Immature natural killer cell (primary cell): ENCODE results near the gene EYS. TPM values are rescaled to one million over a fixed set of nuclear protein-coding genes. Genes with fewer than 3 reads are reported as not detected.
"Not testable (repeated sequence)": the region's sequence is repeated elsewhere in the genome, so short reads cannot be mapped to it uniquely, and the experiment has no call there.

Experiments used
- DNase-seq, 3 donors: peaks; one replicate each; pipeline ENCODE4 v3.0.0; 2022; ENCODE audit warnings: mixed read lengths in 1 of 3
- H3K27ac Mint-ChIP-seq, 6 donors: one replicate each; pipeline ENCODE4 v1.8.0; 2020; ENCODE audit warnings: mixed read lengths in 6 of 6, mild to moderate bottlenecking in 5 of 6, inconsistent platforms in 4 of 6, moderate library complexity in 3 of 6
- H3K27me3 Mint-ChIP-seq, 3 donors: one replicate each; pipeline ENCODE4 v1.8.0; 2020 to 2021; ENCODE audit warnings: low read depth in 3 of 3, mild to moderate bottlenecking in 3 of 3, mixed read lengths in 3 of 3, moderate library complexity in 3 of 3, inconsistent platforms in 1 of 3
- H3K36me3 Mint-ChIP-seq, 3 donors: one replicate each; pipeline ENCODE4 v1.8.0; 2020; ENCODE audit warnings: mixed read lengths in 3 of 3, inconsistent platforms in 2 of 3, mild to moderate bottlenecking in 2 of 3
- H3K4me1 Mint-ChIP-seq, 2 donors: one replicate each; pipeline ENCODE4 v1.8.0; 2020; ENCODE audit warnings: inconsistent platforms in 2 of 2, mild to moderate bottlenecking in 2 of 2, mixed read lengths in 2 of 2, moderate library complexity in 1 of 2
- H3K4me3 Mint-ChIP-seq, 5 donors: one replicate each; pipeline ENCODE4 v1.8.0; 2020; ENCODE audit warnings: mild to moderate bottlenecking in 5 of 5, mixed read lengths in 5 of 5, inconsistent platforms in 3 of 5, moderate library complexity in 3 of 5
- H3K9me3 Mint-ChIP-seq, 6 donors: one replicate each; pipeline ENCODE4 v1.8.0; 2020; ENCODE audit warnings: mild to moderate bottlenecking in 6 of 6, mixed read lengths in 6 of 6, inconsistent platforms in 4 of 6, moderate library complexity in 3 of 6
- polyA plus RNA-seq, 3 donors: library from polyadenylated mRNA; unstranded; fragments of 300-500 nt; fragmentation: Illumina TruSeq; gene quantifications; one replicate each; pipeline ENCODE4 v1.2.3, GENCODE V29; 2021

Gene EYS
- polyA plus RNA-seq, 3 donors from 2014 or later: not detected

DNA sequence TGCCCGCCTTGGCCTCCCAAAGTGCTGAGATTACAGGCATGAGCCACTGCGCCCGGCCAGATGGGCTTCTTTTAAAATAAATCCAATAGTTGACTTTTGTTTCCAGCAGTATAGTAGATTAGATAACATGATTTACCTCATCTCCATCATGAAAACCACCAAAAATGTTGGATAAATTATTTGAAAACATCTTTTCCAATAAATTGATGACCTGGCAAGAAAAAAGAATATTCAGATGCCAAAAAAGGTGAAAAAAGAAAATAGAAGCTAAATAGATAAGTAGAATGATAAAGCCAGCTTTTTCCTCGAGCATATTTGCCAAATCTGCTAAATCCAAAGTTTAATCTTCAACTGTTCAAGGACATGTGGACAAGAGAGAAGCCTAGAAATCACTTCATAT is 1962.2 kb downstream of the EYS start:
- Mint-ChIP-seq H3K27ac (no peak overlapping the region), H3K9me3 (peaks cover 0 to 6% (median 5%) of the 10 kb centered on the region in 6 donors), H3K27me3 (peaks cover 2 to 4% (median 4%) of the 10 kb centered on the region in 3 donors), H3K36me3 (peaks cover 2 to 10% (median 4%) of the 10 kb centered on the region in 3 donors), H3K4me1 (peaks cover 1 to 4% of the 10 kb centered on the region in 2 donors), H3K4me3 (no peak overlapping the region)
- DNase-seq: no peak

DNA sequence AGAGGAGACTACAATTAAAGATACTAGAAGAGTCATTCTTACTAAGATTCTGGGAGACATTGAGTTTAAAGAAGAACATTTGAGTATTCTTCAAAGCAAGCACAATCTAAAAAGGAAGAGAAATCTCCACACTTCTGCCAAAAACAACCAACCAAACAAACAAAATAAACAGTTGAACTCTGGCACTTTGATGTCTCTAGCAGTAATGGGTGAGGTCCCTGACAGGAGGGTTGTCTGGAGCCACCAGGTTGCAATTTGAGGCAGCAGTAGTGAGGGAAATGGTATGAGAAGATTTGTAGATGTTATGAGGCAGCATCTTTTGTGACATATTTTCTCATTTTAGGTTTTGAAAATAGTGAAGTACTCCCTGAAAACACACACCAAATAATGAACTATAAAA is 1963.3 kb downstream of the EYS start:
- no peak overlapping the region for H3K4me3 Mint-ChIP-seq
- H3K27ac Mint-ChIP-seq: no peak overlapping the region
- H3K27me3 Mint-ChIP-seq: peaks cover 1 to 4% (median 2%) of the 10 kb centered on the region in 3 donors
- peaks cover 1 to 4% of the 10 kb centered on the region in 2 donors for H3K4me1 Mint-ChIP-seq
- DNase-seq: no peak
- peaks cover 0 to 12% (median 7%) of the 10 kb centered on the region in 6 donors for H3K9me3 Mint-ChIP-seq
- peaks cover 0 to 4% (median 4%) of the 10 kb centered on the region in 3 donors for H3K36me3 Mint-ChIP-seq

- H3K36me3 Mint-ChIP-seq: no peaks in the 10 kb centered on the region
Observed at GRCh38 chr6:63742060-63742459, 1965.0 kb downstream of the EYS start.

GRCh38 chr6:63740709-63741108 is 1966.3 kb downstream of the EYS start:
- no peak overlapping the region for H3K4me3 Mint-ChIP-seq
- DNase-seq: no peak
- peaks cover 0 to 7% (median 4%) of the 10 kb centered on the region in 6 donors for H3K9me3 Mint-ChIP-seq
- H3K36me3 Mint-ChIP-seq: no peaks in the 10 kb centered on the region
- peaks cover 0 to 2% (median 1%) of the 10 kb centered on the region in 3 donors for H3K27me3 Mint-ChIP-seq
- peaks cover 1 to 4% of the 10 kb centered on the region in 2 donors for H3K4me1 Mint-ChIP-seq
- no peak overlapping the region for H3K27ac Mint-ChIP-seq

More at GRCh38 chr6:63742060-63742459, 1965.0 kb downstream of the EYS start:
- Mint-ChIP-seq H3K4me1 (peaks cover 1 to 4% of the 10 kb centered on the region in 2 donors), H3K4me3 (no peak overlapping the region), H3K27ac (no peak overlapping the region), H3K27me3 (peaks cover 0 to 2% (median 1%) of the 10 kb centered on the region in 3 donors), H3K9me3 (peaks cover 0 to 8% (median 5%) of the 10 kb centered on the region in 6 donors)
- DNase-seq: no peak

DNA sequence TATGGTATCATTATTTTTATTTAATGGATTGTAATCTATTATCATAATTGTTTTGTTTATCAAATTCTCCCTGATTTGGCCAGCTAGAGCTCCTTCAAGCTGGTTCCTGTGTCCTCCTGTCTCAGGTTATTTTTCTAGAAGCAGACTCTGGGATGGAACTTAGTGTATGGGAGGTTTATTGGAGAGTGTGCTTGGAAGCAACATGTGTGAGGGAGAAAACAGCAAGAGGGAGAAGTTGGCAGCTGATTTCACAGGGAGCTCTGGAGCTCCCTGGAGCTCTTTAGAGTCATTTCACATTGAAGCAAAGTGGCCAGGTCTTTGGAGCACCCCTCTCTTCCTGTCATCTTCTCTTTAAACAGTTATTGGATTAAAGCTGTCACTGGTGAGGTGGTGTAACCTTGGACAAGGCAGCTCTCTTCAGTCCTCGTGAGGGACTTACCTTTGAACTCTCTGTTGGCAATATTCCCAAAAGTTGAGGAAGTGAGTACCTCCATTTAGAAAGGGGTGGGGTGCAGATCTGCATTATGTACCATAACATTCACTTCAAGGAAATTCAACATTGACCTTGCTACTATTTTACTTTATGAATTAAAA is 1967.8 kb downstream of the EYS start:
- Mint-ChIP-seq H3K4me3 (no peak overlapping the region), H3K27me3 (peaks cover 0 to 2% (median 1%) of the 10 kb centered on the region in 3 donors), H3K36me3 (no peaks in the 10 kb centered on the region), H3K27ac (no peak overlapping the region), H3K4me1 (peaks cover 1 to 4% of the 10 kb centered on the region in 2 donors), H3K9me3 (peaks cover 0 to 7% (median 4%) of the 10 kb centered on the region in 6 donors)
- DNase-seq: no peak

DNA sequence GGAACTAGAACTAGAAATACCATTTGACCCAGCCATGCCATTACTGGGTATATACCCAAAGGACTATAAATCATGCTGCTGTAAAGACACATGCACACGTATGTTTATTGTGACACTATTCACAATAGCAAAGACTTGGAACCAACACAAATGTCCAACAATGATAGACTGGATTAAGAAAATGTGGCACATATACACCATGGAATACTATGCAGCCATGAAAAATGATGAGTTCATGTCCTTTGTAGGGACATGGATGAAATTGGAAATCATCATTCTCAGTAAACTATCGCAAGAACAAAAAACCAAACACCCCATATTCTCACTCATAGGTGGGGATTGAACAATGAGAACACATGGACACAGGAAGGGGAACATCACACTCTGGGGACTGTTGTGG is 1968.8 kb downstream of the EYS start:
- not testable (repeated sequence) for H3K9me3 Mint-ChIP-seq, H3K4me1 Mint-ChIP-seq, H3K36me3 Mint-ChIP-seq, DNase-seq, H3K27ac Mint-ChIP-seq, H3K27me3 Mint-ChIP-seq, H3K4me3 Mint-ChIP-seq

DNA sequence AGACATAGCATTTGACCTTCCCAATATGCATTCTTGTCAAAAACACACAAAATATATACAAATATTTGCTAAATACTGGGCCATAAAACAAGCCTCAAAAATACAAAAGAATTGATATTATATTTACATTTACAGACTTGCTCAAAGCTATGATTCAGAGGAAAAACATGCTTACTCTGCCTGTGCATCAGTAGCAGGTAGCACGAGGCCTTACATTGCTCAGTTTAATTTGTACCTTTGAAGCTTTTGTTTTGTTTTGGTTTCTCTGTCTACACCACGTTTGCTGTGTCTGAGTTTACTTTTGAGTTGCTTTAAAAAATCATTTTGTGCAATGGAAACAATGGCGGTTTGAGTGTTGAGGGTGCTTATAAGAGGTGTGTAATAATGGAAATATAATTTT is 1972.1 kb downstream of the EYS start:
- H3K4me1 Mint-ChIP-seq: no peaks in the 10 kb centered on the region
- peaks cover 0 to 2% (median 0%) of the 10 kb centered on the region in 3 donors for H3K27me3 Mint-ChIP-seq
- no peak overlapping the region for H3K4me3 Mint-ChIP-seq
- H3K36me3 Mint-ChIP-seq: peaks cover 0 to 4% (median 3%) of the 10 kb centered on the region in 3 donors
- DNase-seq: no peak
- H3K27ac Mint-ChIP-seq: no peak overlapping the region
- peaks cover 0 to 7% (median 4%) of the 10 kb centered on the region in 6 donors for H3K9me3 Mint-ChIP-seq

GRCh38 chr6:63732336-63732735 is 1974.7 kb downstream of the EYS start:
- no peak for DNase-seq
- Mint-ChIP-seq H3K4me1 (no peaks in the 10 kb centered on the region), H3K4me3 (no peak overlapping the region), H3K36me3 (peaks cover 0 to 7% (median 4%) of the 10 kb centered on the region in 3 donors), H3K27ac (no peak overlapping the region), H3K27me3 (peaks cover 0 to 2% (median 0%) of the 10 kb centered on the region in 3 donors), H3K9me3 (peaks cover 0 to 2% (median 0%) of the 10 kb centered on the region in 6 donors)

GRCh38 chr6:63731930-63732329 is 1975.1 kb downstream of the EYS start:
- peaks cover 0 to 2% (median 0%) of the 10 kb centered on the region in 3 donors for H3K27me3 Mint-ChIP-seq
- no peak for DNase-seq
- H3K27ac Mint-ChIP-seq: no peak overlapping the region
- H3K36me3 Mint-ChIP-seq: peaks cover 0 to 7% (median 4%) of the 10 kb centered on the region in 3 donors
- no peak overlapping the region for H3K4me3 Mint-ChIP-seq
- peaks cover 0 to 2% (median 0%) of the 10 kb centered on the region in 6 donors for H3K9me3 Mint-ChIP-seq
- H3K4me1 Mint-ChIP-seq: no peaks in the 10 kb centered on the region

- no peaks in the 10 kb centered on the region for H3K4me1 Mint-ChIP-seq
- H3K36me3 Mint-ChIP-seq: peaks cover 0 to 7% (median 4%) of the 10 kb centered on the region in 3 donors
- no peak overlapping the region for H3K4me3 Mint-ChIP-seq
- H3K27ac Mint-ChIP-seq: no peak overlapping the region
- H3K9me3 Mint-ChIP-seq: peaks cover 0 to 2% (median 0%) of the 10 kb centered on the region in 6 donors
- H3K27me3 Mint-ChIP-seq: peaks cover 0 to 2% (median 0%) of the 10 kb centered on the region in 3 donors
- no peak for DNase-seq
Observed at GRCh38 chr6:63730311-63730710, 1976.7 kb downstream of the EYS start.

DNA sequence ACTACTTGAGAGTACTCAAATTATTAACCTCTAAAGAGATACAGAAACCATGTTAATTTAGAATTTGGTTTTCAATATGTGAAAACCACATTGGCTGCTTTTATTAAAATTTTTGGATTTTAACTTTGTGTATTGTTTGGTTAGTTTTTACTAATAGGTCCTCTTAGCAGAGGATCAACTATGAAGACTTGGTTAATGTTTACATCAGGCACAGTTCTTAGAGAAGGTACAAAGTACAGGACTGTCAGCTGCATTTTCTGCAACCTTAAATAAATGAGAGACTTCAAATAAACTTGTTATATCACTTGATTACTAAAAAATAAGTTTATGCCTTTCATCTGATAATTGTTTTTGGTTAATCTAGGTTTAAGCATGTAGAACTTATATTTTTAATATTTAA is 1982.3 kb downstream of the EYS start:
- Mint-ChIP-seq H3K27ac (no peak overlapping the region), H3K9me3 (no peaks in the 10 kb centered on the region), H3K4me1 (no peaks in the 10 kb centered on the region), H3K36me3 (peaks cover 0 to 2% (median 0%) of the 10 kb centered on the region in 3 donors), H3K4me3 (no peak overlapping the region), H3K27me3 (no peaks in the 10 kb centered on the region)
- no peak for DNase-seq

- no peaks in the 10 kb centered on the region for H3K9me3 Mint-ChIP-seq
- H3K27me3 Mint-ChIP-seq: no peaks in the 10 kb centered on the region
- no peaks in the 10 kb centered on the region for H3K4me1 Mint-ChIP-seq
- no peak for DNase-seq
- no peak overlapping the region for H3K4me3 Mint-ChIP-seq
- no peak overlapping the region for H3K27ac Mint-ChIP-seq
- H3K36me3 Mint-ChIP-seq: peaks cover 0 to 7% (median 0%) of the 10 kb centered on the region in 3 donors
Observed at GRCh38 chr6:63721181-63721580, 1985.8 kb downstream of the EYS start.

DNA sequence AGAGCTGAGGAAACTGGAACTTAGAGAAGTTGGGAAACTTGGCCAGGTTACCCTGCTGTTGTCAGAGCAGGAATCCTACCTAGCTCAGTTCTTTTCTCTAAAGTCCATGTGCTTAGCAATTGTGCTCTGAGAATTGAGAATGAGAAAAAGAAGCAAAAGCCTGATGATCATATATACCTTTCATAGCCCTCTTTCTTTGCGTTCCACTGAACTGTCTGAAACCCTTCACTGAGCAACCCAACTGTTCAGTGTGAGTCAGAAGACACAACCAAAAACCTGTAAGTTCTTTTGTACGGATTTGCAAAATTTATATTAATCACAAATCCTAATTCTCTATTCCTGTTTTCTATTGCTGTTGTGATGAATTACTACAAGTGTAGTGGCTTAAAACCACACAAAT is 1990.9 kb downstream of the EYS start:
- peaks cover 23 to 30% (median 26%) of the 10 kb centered on the region in 3 donors for H3K36me3 Mint-ChIP-seq
- DNase-seq: no peak
- peak overlapping the region in 1 of 6 donors; percentile 49 for H3K27ac Mint-ChIP-seq
- no peaks in the 10 kb centered on the region for H3K9me3 Mint-ChIP-seq
- peaks cover 0 to 2% of the 10 kb centered on the region in 2 donors for H3K4me1 Mint-ChIP-seq
- H3K4me3 Mint-ChIP-seq: no peak overlapping the region
- H3K27me3 Mint-ChIP-seq: peaks cover 0 to 3% (median 2%) of the 10 kb centered on the region in 3 donors

DNA sequence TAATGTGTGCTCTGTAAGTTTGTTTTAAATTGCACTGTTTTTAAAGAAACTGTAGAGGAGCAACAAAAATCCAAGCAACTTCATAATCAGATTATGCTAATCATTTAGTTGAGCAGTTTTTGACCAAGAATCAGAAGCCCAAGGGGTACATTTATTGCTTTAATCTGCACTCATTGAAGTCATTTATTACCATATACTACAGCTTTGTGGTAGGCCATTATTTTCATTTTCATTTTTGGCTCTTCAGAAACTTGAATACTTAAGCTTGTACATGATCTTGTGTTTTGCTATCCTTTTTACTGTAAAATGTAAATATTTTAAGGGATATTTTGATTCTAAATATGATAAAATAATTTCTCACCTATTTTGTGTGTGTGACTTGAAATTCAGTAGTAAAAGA is 1992.9 kb downstream of the EYS start:
- no peaks in the 10 kb centered on the region for H3K9me3 Mint-ChIP-seq
- H3K27me3 Mint-ChIP-seq: peaks cover 0 to 3% (median 2%) of the 10 kb centered on the region in 3 donors
- no peak for DNase-seq
- no peak overlapping the region for H3K4me3 Mint-ChIP-seq
- peaks cover 0 to 2% of the 10 kb centered on the region in 2 donors for H3K4me1 Mint-ChIP-seq
- peaks cover 36 to 45% (median 41%) of the 10 kb centered on the region in 3 donors for H3K36me3 Mint-ChIP-seq
- H3K27ac Mint-ChIP-seq: no peak overlapping the region
